Lower lobe of right lung (tissue), 2 donors: ENCODE results near the gene KCNN3. TPM values are rescaled to one million over a fixed set of nuclear protein-coding genes. Genes with fewer than 3 reads are reported as not detected.
"Not testable (repeated sequence)": the region's sequence is repeated elsewhere in the genome, so short reads cannot be mapped to it uniquely, and the experiment has no call there.

ENCODE experiments used
- ATAC-seq, 2 donors: fragments of 200-7000 bp; cut with Tn5 transposase; one replicate each; pipeline ENCODE4 v1.9.1; 2020 to 2022; ENCODE audit warnings: mild to moderate bottlenecking in 2 of 2, moderate library complexity in 2 of 2
- DNase-seq: peaks from one replicate; pipeline ENCODE4 v3.0.0-alpha.2; 2020
- H3K27ac ChIP-seq: fragments of 200-600 bp; one replicate; pipeline ENCODE4 v1.8.0; 2022
- H3K27me3 ChIP-seq: fragments of 200-600 bp; one replicate; pipeline ENCODE4 v1.8.0; 2022; ENCODE audit warnings: low read depth
- H3K36me3 ChIP-seq: fragments of 200-600 bp; one replicate; pipeline ENCODE4 v1.8.0; 2022; ENCODE audit warnings: mild to moderate bottlenecking
- H3K4me1 ChIP-seq: fragments of 200-600 bp; one replicate; pipeline ENCODE4 v1.8.0; 2022
- H3K4me3 ChIP-seq: fragments of 200-600 bp; one replicate; pipeline ENCODE4 v1.8.0; 2022; ENCODE audit warnings: mild to moderate bottlenecking
- H3K9me3 ChIP-seq: fragments of 200-600 bp; one replicate; pipeline ENCODE4 v1.8.0; 2022
- intact Hi-C: fragments of 100-400 bp; cut with DNase I; formaldehyde crosslinking; loops from one replicate; pipeline ENCODE4 v1.11.0; 2022
- total RNA-seq: library from RNA; stranded (reverse); fragmentation: NEBNext Ultra II Directional; extraction: Animal tissue kit (Norgen Biotek cat#: 25700); gene quantifications from one replicate; pipeline ENCODE4 v1.2.1, GENCODE V29; 2021
- TF ChIP-seq, protein P1 (sequence below): fragments of 200-600 bp; IDR thresholded peaks from one replicate; pipeline ENCODE4 v1.8.0; 2022; ENCODE audit warnings: antibody characterized with exemption, mild to moderate bottlenecking
- donor health status: DM: no; HTN: yes; CAD: no; lungs with severe emphysema.

Gene KCNN3
- total RNA-seq, 1 donor from 2014 or later, result 4.4 TPM

DNA sequence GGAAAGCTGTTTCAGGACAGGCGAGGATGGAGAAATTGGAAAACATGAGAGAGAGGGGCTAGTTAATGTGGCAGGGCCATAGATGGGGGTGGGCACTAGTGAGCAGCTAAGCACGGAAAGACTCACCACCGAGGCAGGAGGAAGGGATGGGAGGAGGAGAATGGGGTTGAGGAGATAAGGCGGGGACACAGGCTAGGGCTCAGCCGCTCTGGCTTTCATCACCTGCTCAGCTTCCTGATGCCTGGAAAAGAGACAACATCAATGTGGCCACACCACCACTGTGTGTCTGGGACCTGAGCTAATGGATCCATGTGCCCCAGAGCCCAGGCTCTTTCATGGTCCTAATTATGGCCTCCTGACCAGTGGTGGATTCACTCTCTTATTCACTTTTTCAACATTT is 38.9 kb upstream of the KCNN3 start:
- no peaks in the 10 kb centered on the region for H3K36me3 ChIP-seq
- H3K27ac ChIP-seq, result no peak overlapping the region
- H3K27me3 ChIP-seq, result no peaks in the 10 kb centered on the region
- intact Hi-C loops, result no loop called here
- H3K4me3 ChIP-seq, result no peak overlapping the region
- TF ChIP-seq, protein P1, sequence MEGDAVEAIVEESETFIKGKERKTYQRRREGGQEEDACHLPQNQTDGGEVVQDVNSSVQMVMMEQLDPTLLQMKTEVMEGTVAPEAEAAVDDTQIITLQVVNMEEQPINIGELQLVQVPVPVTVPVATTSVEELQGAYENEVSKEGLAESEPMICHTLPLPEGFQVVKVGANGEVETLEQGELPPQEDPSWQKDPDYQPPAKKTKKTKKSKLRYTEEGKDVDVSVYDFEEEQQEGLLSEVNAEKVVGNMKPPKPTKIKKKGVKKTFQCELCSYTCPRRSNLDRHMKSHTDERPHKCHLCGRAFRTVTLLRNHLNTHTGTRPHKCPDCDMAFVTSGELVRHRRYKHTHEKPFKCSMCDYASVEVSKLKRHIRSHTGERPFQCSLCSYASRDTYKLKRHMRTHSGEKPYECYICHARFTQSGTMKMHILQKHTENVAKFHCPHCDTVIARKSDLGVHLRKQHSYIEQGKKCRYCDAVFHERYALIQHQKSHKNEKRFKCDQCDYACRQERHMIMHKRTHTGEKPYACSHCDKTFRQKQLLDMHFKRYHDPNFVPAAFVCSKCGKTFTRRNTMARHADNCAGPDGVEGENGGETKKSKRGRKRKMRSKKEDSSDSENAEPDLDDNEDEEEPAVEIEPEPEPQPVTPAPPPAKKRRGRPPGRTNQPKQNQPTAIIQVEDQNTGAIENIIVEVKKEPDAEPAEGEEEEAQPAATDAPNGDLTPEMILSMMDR, result no peak
- no peaks in the 10 kb centered on the region for H3K4me1 ChIP-seq
- DNase-seq, result no peak
- ATAC-seq, result no peak
- H3K9me3 ChIP-seq, result no peaks in the 10 kb centered on the region

DNA sequence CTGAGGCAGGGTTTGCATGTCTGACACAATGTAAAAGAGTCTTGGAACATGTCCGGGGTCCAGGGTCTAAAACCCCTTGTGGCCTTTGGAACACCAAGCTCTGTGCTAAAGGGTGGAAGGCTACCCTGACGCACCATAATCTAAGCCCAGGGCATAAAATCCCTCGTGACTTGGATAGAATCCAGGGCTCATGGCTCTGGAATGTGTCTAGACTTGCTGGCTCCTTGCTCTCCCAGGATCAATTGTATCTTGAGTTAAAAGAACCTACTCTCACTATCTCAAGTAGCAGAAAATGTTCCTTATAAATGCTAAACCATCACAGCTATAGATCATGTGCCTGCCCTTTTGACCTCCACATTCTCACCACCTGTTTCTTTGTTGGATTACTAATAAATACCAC is 38.0 kb upstream of the KCNN3 start:
- intact Hi-C loops, DNase-seq, H3K36me3 ChIP-seq, H3K9me3 ChIP-seq, H3K4me3 ChIP-seq, ATAC-seq, H3K27me3 ChIP-seq, H3K4me1 ChIP-seq, H3K27ac ChIP-seq: not testable (repeated sequence)

DNA sequence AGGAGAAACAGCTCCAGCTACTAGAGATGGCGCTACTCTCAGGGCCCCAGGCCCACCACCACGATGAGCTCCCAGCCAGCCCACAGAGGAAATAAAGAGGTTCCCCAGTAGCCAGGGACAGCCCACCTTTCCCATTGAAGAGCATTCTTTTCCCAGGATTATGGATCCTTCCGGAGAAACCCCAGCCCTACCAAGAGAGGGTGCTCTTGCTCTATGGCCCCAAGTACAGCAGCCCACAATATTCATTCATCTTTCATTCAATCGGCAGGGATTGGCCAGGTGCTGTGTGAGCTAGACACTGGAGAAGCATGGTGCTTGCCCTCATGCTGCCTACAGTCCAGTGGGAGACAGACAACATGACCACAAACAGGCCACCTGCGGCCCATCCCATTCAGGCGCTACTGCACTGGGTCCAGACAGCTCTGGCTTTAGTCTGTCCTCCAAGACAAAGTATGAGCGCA is 36.6 kb upstream of the KCNN3 start:
- Histone ChIP-seq H3K4me1 (no peaks in the 10 kb centered on the region), H3K9me3 (no peaks in the 10 kb centered on the region), H3K4me3 (no peak overlapping the region), H3K27me3 (no peaks in the 10 kb centered on the region), H3K27ac (no peak overlapping the region), H3K36me3 (no peaks in the 10 kb centered on the region)
- intact Hi-C loops, result no loop called here
- TF ChIP-seq, protein P1, result peak; percentile 37
- DNase-seq (no peak), ATAC-seq (peak; percentile 41 to 68)

DNA sequence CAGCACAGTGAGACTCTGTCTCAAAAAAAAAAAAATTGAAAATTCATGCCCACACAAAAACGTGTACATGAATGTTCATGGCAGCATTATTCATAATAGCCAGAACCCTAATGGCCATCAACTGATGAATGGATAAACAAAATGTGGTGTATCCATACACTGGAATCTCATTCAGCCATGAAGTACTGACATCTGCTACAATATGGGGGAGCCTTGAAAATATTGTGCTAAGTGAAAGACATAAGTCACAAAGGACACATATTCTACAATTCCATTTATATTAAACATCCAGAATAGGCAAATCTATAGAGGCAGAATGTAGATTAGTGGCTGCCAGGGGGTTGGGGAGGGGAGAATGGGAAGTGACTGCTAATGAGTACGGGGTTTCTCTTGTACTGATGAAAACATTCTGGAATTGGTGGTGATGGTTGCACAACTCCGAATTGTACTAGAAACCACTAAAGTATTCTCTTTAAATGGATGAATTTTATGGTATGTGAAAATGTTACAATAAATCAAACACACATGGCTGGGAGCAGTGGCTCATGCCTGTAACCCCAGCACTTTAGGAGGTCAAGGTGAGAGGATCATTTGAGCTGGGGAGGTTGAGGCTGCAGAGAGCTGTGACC is 33.0 kb upstream of the KCNN3 start:
- intact Hi-C loops, result no loop called here

DNA sequence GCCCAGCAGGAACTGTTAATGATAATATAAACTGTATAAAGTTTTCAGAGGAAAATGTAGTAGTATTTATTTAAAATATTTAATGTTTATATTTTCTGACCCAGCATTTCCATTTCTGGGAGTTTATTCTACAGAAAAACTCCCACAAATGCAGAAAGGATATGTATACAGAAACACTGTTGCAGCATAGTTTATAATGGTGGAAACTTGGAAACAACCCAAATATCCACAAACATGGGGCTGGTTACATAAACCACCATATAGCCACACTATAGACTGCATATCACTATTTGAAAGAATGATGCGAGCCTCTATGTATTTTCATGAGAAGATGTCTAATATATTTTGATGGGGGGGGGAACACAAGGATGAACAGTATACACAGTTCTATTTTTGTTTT is 31.5 kb upstream of the KCNN3 start:
- Histone ChIP-seq H3K36me3 (no peaks in the 10 kb centered on the region), H3K4me1 (no peaks in the 10 kb centered on the region), H3K9me3 (no peaks in the 10 kb centered on the region), H3K27me3 (no peaks in the 10 kb centered on the region), H3K27ac (no peak overlapping the region), H3K4me3 (no peak overlapping the region)
- ATAC-seq (no peak), DNase-seq (no peak)
- TF ChIP-seq, protein P1, result no peak
- intact Hi-C loops, result no loop called here

More for the DNA sequence above, 33.0 kb upstream of the KCNN3 start:
- no peak for DNase-seq
- Histone ChIP-seq H3K4me1 (no peaks in the 10 kb centered on the region), H3K27ac (no peak overlapping the region), H3K36me3 (no peaks in the 10 kb centered on the region), H3K4me3 (no peak overlapping the region), H3K27me3 (no peaks in the 10 kb centered on the region), H3K9me3 (no peaks in the 10 kb centered on the region)
- TF ChIP-seq, protein P1, result no peak
- ATAC-seq, result no peak

DNA sequence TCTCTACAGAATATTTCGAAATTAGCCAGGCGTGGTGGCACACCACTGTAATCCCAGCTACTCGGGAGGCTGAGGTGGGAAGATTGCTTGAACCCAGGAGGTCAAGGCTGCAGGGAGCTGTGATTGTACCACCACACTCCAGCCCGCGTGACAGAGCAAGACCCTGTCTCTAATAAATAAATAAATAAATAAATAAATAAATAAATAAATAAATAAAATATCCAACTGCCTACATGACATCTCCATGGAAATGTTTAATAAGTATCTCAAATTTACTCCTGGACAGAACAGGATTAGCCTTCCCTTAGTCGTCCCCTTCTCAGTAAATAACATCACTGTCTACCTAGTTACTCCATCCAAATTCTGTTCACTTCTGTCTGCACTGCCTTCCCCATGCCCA is 29.0 kb upstream of the KCNN3 start:
- H3K27me3 ChIP-seq, result no peaks in the 10 kb centered on the region

More for the DNA sequence above, 29.0 kb upstream of the KCNN3 start:
- Histone ChIP-seq H3K36me3 (no peaks in the 10 kb centered on the region), H3K9me3 (no peaks in the 10 kb centered on the region), H3K27ac (no peak overlapping the region), H3K4me3 (no peak overlapping the region), H3K4me1 (no peaks in the 10 kb centered on the region)
- intact Hi-C loops, result no loop called here
- TF ChIP-seq, protein P1, result no peak
- ATAC-seq (no peak), DNase-seq (no peak)
